BE2C (cell line): ENCODE measurements around the gene FBLN2.

Experiments
- DNase-seq: peaks from one replicate; pipeline ENCODE4 v3.0.0-alpha.2; 2020
- H3K27me3 ChIP-seq: fragments of 250-450 bp; sonication (Bioruptor Pico); 2 replicates; pipeline ENCODE4 v1.5.1; 2020; ENCODE audit warnings: mild to moderate bottlenecking
- H3K36me3 ChIP-seq: fragments of 250-450 bp; sonication (Bioruptor Pico); 2 replicates; pipeline ENCODE4 v1.5.1; 2020; ENCODE audit warnings: mild to moderate bottlenecking
- H3K4me1 ChIP-seq: fragments of 250-450 bp; sonication (Bioruptor Pico); 2 replicates; pipeline ENCODE4 v1.5.1; 2020
- H3K4me3 ChIP-seq: 2 replicates; pipeline ENCODE4 v1.5.1; 2011; ENCODE audit warnings: low read depth, low read length
- H3K9me3 ChIP-seq: fragments of 250-450 bp; sonication (Bioruptor Pico); 2 replicates; pipeline ENCODE4 v1.5.1; 2020
- TF ChIP-seq, protein P1 (sequence below): IDR thresholded peaks from 2 replicates; pipeline ENCODE4 v1.5.1; 2012; ENCODE audit warnings: mild to moderate bottlenecking, low read depth, low read length

Gene FBLN2

DNA sequence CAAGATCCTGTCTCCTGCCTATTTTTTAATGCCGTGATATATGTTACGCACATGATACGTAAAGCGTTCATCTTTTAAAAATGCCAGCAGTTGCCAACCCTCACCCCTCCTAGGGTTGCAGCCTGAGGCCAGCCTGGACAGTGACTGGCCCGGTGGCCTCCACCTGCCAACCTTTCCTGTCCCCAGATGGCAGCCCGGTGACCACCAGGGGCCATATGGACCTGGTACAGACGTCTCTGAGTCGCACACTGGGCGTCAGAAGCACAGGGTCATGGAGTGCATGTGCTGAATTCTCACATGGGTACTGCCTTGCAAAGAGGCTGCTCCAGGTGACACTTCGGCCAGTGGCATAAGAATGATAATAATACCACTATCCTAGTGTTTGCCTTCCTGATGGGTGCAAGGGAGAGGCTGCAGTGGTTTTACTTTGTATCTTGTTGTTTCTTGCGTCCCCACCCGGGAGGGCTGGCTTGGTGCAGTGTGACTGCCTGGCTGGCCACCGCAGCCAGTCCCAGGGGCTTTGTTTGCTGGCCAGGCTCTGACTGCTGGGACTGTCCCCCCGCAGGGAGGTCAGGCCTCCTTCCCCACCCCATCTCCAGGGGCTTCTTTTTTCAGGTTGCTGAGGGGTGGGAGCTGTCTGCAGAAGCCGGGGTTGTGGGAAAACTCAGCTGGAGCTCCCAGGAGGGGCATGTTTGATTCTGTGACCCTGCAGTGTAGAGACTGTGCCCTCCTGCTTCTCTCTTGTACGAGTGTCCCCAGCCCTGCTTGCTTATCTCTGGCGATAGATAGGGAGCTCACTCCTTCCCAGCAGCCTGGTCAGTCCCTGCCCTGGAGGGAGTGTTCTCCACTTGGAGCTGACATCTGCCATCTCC lies 16.9 kb downstream of the FBLN2 start:
- Histone ChIP-seq H3K4me3 (no peak overlapping the region), H3K9me3 (no peaks in the 10 kb centered on the region), H3K4me1 (peaks cover 4% of the 10 kb centered on the region; the same call in 1 of the 2 replicates), H3K36me3 (no peaks in the 10 kb centered on the region), H3K27me3 (no peaks in the 10 kb centered on the region)
- no peak for DNase-seq
- TF ChIP-seq, protein P1, sequence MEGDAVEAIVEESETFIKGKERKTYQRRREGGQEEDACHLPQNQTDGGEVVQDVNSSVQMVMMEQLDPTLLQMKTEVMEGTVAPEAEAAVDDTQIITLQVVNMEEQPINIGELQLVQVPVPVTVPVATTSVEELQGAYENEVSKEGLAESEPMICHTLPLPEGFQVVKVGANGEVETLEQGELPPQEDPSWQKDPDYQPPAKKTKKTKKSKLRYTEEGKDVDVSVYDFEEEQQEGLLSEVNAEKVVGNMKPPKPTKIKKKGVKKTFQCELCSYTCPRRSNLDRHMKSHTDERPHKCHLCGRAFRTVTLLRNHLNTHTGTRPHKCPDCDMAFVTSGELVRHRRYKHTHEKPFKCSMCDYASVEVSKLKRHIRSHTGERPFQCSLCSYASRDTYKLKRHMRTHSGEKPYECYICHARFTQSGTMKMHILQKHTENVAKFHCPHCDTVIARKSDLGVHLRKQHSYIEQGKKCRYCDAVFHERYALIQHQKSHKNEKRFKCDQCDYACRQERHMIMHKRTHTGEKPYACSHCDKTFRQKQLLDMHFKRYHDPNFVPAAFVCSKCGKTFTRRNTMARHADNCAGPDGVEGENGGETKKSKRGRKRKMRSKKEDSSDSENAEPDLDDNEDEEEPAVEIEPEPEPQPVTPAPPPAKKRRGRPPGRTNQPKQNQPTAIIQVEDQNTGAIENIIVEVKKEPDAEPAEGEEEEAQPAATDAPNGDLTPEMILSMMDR = no peak

DNA sequence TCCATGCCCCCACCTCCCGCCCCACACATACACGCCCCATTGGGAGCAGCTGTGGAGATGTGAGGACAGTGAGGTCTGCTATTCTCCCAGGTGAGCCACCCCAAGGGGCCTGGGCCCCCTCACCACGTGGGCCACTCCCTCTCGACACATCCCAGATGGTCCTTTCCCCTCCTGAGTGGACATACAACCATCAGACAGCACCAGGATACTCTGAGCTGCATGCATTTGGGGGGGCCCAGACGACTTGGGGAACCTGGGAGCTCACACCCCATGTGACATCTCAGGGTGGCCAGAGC lies 17.5 kb downstream of the FBLN2 start:
- H3K4me3 ChIP-seq = no peak overlapping the region
- TF ChIP-seq, protein P1 = no peak
- peaks cover 4% of the 10 kb centered on the region; the same call in 1 of the 2 replicates for H3K4me1 ChIP-seq
- DNase-seq = no peak
- H3K36me3 ChIP-seq = no peaks in the 10 kb centered on the region
- H3K9me3 ChIP-seq = no peaks in the 10 kb centered on the region
- H3K27me3 ChIP-seq = no peaks in the 10 kb centered on the region

DNA sequence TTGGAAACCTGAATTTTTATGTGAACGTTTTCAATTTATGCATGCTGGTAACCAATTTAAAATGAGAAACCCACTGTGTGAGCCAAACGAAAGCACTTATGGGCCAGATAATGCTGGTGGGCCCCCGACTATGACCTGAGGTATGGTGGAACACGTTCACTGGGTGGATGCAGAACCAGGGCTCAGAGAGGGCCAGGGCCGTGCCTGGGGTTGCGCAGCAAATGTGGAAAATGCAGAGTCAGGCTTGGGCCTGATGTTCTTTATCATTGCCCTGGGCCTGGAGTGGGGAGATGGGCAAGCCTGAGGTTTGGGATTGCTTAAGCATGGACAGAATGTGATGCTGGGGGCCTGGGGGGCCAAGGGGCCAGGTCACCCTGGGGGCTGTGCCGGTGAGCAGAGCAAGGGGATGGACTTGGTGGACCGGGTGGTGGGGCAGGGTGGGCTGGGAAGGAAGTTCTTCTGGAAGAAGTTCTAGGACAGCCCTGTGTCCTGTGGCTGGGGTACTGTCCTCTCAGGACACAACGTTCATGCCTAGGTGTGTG lies 17.9 kb downstream of the FBLN2 start:
- no peaks in the 10 kb centered on the region for H3K9me3 ChIP-seq
- H3K36me3 ChIP-seq = no peaks in the 10 kb centered on the region
- no peak overlapping the region for H3K4me3 ChIP-seq
- no peaks in the 10 kb centered on the region for H3K27me3 ChIP-seq
- peaks cover 4% of the 10 kb centered on the region; the same call in 1 of the 2 replicates for H3K4me1 ChIP-seq
- TF ChIP-seq, protein P1 = no peak
- DNase-seq = no peak

DNA sequence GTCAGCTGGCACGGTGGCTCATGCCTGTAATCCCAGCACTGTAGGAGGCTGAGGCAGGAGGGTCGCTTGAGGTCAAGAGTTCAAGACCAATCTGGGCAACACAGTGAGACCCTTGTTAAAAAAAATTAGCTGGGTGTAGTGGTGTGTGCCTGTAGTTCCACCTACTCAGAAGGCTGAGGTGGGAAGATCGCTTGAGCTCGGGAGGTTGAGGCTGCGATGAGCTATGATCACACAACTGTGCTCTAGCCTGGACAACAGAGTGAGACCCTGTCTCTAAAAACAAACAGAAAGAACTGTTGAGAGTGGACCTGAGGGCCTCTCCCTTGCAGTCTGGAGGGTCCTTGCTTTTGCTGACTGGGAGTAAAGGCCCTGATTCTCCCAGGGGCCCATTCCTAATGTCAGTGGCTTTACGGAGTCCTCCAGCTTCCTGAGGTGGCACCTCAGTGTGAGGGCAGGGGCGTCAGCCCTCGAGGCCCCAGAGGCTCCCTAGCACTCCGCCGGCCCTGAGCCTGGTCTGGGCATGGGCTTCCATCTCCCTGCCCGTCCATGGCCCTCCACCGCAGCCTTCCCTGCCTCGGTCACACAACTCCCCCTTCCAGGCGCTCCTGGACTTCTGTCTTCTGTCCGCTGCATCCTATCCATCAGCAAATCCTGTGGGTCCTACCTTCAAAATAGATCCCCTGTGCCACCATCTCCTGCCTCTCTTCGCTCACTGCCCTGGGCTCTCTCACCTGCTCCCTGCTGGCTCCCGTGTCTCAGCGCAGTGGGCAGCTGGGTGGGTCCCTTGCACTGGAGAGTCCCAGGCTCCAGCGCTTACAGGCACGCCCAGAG lies 19.0 kb downstream of the FBLN2 start:
- H3K9me3 ChIP-seq = no peaks in the 10 kb centered on the region
- no peak for DNase-seq
- TF ChIP-seq, protein P1 = no peak
- H3K36me3 ChIP-seq = no peaks in the 10 kb centered on the region
- H3K4me1 ChIP-seq = peaks cover 4% of the 10 kb centered on the region; the same call in 1 of the 2 replicates
- no peak overlapping the region for H3K4me3 ChIP-seq
- H3K27me3 ChIP-seq = no peaks in the 10 kb centered on the region

DNA sequence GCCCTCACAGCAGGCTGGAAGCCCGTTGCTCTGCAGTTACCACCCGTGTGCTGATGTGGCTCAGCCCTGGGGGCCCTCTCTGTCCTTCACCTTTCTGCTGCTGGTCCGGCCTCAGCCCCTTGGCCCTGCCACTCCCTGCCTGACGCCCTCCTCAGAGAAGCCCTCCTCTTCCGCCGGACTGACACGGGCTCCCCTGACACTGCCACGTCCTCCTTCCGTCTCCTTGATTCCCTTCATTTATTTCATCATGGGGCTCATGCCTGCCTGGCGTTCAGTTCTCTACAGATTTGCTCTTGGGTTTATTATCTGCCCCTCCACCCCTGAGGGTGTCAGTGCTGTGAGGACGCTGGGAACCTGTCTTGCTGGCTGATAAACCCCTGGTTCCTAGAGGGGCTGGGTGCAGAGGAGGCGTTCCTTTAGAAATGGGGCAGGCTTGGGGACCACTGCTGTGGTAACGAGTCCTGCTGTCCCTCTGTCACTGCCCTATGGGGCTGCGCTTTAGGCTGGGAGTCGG lies 19.6 kb downstream of the FBLN2 start:
- H3K36me3 ChIP-seq = no peaks in the 10 kb centered on the region
- DNase-seq = no peak
- no peaks in the 10 kb centered on the region for H3K27me3 ChIP-seq
- peaks cover 4% of the 10 kb centered on the region; the same call in 1 of the 2 replicates for H3K4me1 ChIP-seq
- no peaks in the 10 kb centered on the region for H3K9me3 ChIP-seq
- TF ChIP-seq, protein P1 = no peak
- no peak overlapping the region for H3K4me3 ChIP-seq
